HepG2 (cell line): ENCODE data around the gene KIF22. TPM values are rescaled to one million over a fixed set of nuclear protein-coding genes. Genes with fewer than 3 reads are reported as not detected.

Source experiments
- ATAC-seq: fragments of 200-7000 bp; cut with Tn5 transposase; 3 replicates; pipeline ENCODE4 v1.9.1; 2020; ENCODE audit warnings: mild to moderate bottlenecking, moderate library complexity
- BruUV-seq: library from RNA; stranded (reverse); fragments of 400-500 nt; replicated peaks from 2 replicates; lab custom pipeline; 2021; lab: Mats Ljungman, UMichigan
- CTCF ChIA-PET: fragments of 300-600 bp; formaldehyde crosslinking; extraction: SDS; loops from one replicate; lab custom pipeline; 2021; ENCODE audit warnings: low total read pairs, inconsistent platforms, low intra/inter-chr PET ratio; lab: Yijun Ruan, JAX
- POLR2A ChIA-PET: fragments of 350-600 bp; sonication (Branson Sonifier 250); formaldehyde crosslinking; loops from one replicate; lab custom pipeline; 2020; ENCODE audit warnings: antibody characterized with exemption, inconsistent platforms; lab: Yijun Ruan, JAX
- DNase-seq: peaks from one replicate; pipeline ENCODE4 v3.0.0-alpha.2; 2015; ENCODE audit warnings: low spot score
- FAIRE-seq: peaks from 3 replicates; lab custom pipeline; 2011; peaks lifted over from hg19 to GRCh38; lab: Jason Lieb, UNC
- H2AFZ ChIP-seq: one replicate; pipeline ENCODE4 v1.6.1; 2011; ENCODE audit warnings: low read length, inconsistent platforms
- H3K27ac ChIP-seq: fragments of 300-600 bp; 3 replicates; pipeline ENCODE4 v1.8.0; 2011; ENCODE audit warnings: mixed run types, mild to moderate bottlenecking, mixed read lengths, low read length, inconsistent platforms; ENCODE audit not compliant: insufficient read depth; ENCODE audit errors: extremely low read length
- H3K27me3 ChIP-seq, 2 experiments: fragments of 200-600 bp in 1 of 2; 2 replicates in 1 of 2; 3 replicates in 1 of 2; pipeline versions ENCODE4 v1.6.0 to v1.8.0; 2011; ENCODE audit warnings: low read length in 2 of 2, mild to moderate bottlenecking in 2 of 2, moderate library complexity in 2 of 2, inconsistent platforms in 1 of 2; ENCODE audit not compliant: insufficient read depth in 2 of 2, control insufficient read depth in 1 of 2
- H3K36me3 ChIP-seq, 2 experiments: fragments of 200-600 bp in 1 of 2; replicated peaks in 1 of 2; 2 replicates in 1 of 2; 3 replicates in 1 of 2; pipeline versions ENCODE4 v1.5.1 to v1.8.0; 2011; ENCODE audit warnings: low read length in 2 of 2, inconsistent platforms in 1 of 2; ENCODE audit not compliant: insufficient read depth in 2 of 2, control insufficient read depth in 1 of 2
- H3K4me1 ChIP-seq: 2 replicates; pipeline ENCODE4 v1.5.1; 2012; ENCODE audit warnings: low read length, inconsistent platforms; ENCODE audit not compliant: insufficient read depth
- H3K4me2 ChIP-seq: 2 replicates; pipeline ENCODE4 v1.6.0; 2011; ENCODE audit warnings: low read depth, low read length, inconsistent platforms
- H3K4me3 ChIP-seq, 3 experiments: fragments of 200-600 bp in 1 of 3; sonication (generic), shearing (Covaris generic) in 1 of 3; replicated peaks in 1 of 3; 2 replicates each; pipeline ENCODE4 v1.5.1; 2011 to 2016; ENCODE audit warnings: low read length in 3 of 3, inconsistent platforms in 2 of 3, low read depth in 2 of 3, mild to moderate bottlenecking in 2 of 3, control low read depth in 1 of 3, mixed read lengths in 1 of 3; ENCODE audit not compliant: insufficient read depth in 1 of 3
- H3K79me2 ChIP-seq: one replicate; pipeline ENCODE4 v1.6.1; 2011; ENCODE audit warnings: low read length, inconsistent platforms; ENCODE audit not compliant: insufficient read depth
- H3K9ac ChIP-seq: 2 replicates; pipeline ENCODE4 v1.6.0; 2011; ENCODE audit warnings: mild to moderate bottlenecking, low read depth, low read length, inconsistent platforms; ENCODE audit not compliant: insufficient read depth
- H3K9me3 ChIP-seq: 2 replicates; pipeline ENCODE4 v1.5.1; 2012; ENCODE audit warnings: mild to moderate bottlenecking, low read length
- H4K20me1 ChIP-seq: 2 replicates; pipeline ENCODE4 v1.6.0; 2011; ENCODE audit warnings: inconsistent platforms, mild to moderate bottlenecking, low read length, moderate library complexity; ENCODE audit not compliant: insufficient read depth
- AKNA ChIP-seq: sonication (generic); formaldehyde crosslinking; IDR thresholded peaks from 2 replicates; pipeline ENCODE4 v1.4.0; 2020; ENCODE audit warnings: missing genetic modification reagents, borderline replicate concordance
- CREB1 ChIP-seq, 2 experiments: fragments of 450-650 bp in 1 of 2; IDR thresholded peaks; 2 replicates each; pipeline ENCODE4 v1.6.1; 2016 to 2017; ENCODE audit warnings: control low read depth in 1 of 2, mild to moderate bottlenecking in 1 of 2, missing compliant biosample characterization in 1 of 2, missing genetic modification characterization in 1 of 2
- CREBL2 ChIP-seq: sonication (generic); formaldehyde crosslinking; IDR thresholded peaks from 2 replicates; pipeline ENCODE4 v1.8.1; 2023; ENCODE audit warnings: missing genetic modification reagents, mild to moderate bottlenecking, borderline replicate concordance
- NR2C2 ChIP-seq: sonication (generic); formaldehyde crosslinking; IDR thresholded peaks from 2 replicates; pipeline ENCODE4 v1.4.0; 2020; ENCODE audit warnings: missing genetic modification reagents, mild to moderate bottlenecking, moderate library complexity, borderline replicate concordance
- RBM39 ChIP-seq: fragments of 200-400 bp; formaldehyde crosslinking; IDR thresholded peaks from one replicate; pipeline ENCODE4 v1.6.1; 2018; ENCODE audit warnings: antibody characterized with exemption, mild to moderate bottlenecking, low read depth, low read length; ENCODE audit not compliant: poor library complexity, severe bottlenecking
- ZNF12 ChIP-seq: sonication (generic); formaldehyde crosslinking; IDR thresholded peaks from 2 replicates; pipeline ENCODE4 v1.5.0; 2020; ENCODE audit warnings: missing genetic modification reagents
- ZNF558 ChIP-seq: sonication (generic); formaldehyde crosslinking; IDR thresholded peaks from 2 replicates; pipeline ENCODE4 v1.9.0; 2022; ENCODE audit warnings: mild to moderate bottlenecking, missing genetic modification reagents, borderline replicate concordance
- ZNF580 ChIP-seq: IDR thresholded peaks from 2 replicates; pipeline ENCODE4 v1.6.1; 2016; ENCODE audit warnings: low read depth, borderline replicate concordance
- WGBS: methylation state at CpG from one replicate; pipeline ENCODE4 v1.1.6; 2017; ENCODE audit warnings: low lambda C conversion rate; 5-methylcytosine and 5-hydroxymethylcytosine counted together
- in situ Hi-C: cut with HindIII; loops from 2 replicates; pipeline ENCODE4 v1.10.0; 2017; ENCODE audit warnings: low pct_unique_long_range_greater_than_20kb; ENCODE audit not compliant: extremely low pct_ligation_motif_present
- intact Hi-C: fragments of 100-400 bp; cut with micrococcal nuclease; formaldehyde crosslinking; loops from one replicate; pipeline ENCODE4 v1.10.0; 2022; ENCODE audit not compliant: unreplicated experiment
- polyA plus RNA-seq, 8 experiments: library from polyadenylated mRNA; depleted of rRNA in 3 of 8; stranded (reverse) in 7 of 8; unstranded in 1 of 8; fragments of >200 nt; fragmentation: Illumina TruSeq in 4 of 8; extraction: Trizol in 4 of 8; gene quantifications; 2 replicates each; pipeline versions ENCODE4 v1.2.1 to v1.2.3, GENCODE V29; 2011 to 2016; ENCODE audit warnings: low read depth in 4 of 8, missing spikeins in 1 of 8, mixed read lengths in 1 of 8; ENCODE audit not compliant: insufficient read depth in 1 of 8
- total RNA-seq, 5 experiments: library from RNA; depleted of rRNA; stranded (reverse); fragments of >200 nt; fragmentation: Illumina TruSeq; extraction: Trizol; gene quantifications; 2 replicates each; pipeline ENCODE4 v1.2.3, GENCODE V29; 2016; ENCODE audit warnings: low read depth in 1 of 5

The KIF22 gene
- total and polyA plus RNA-seq, 2 of the 13 experiments (the other 11 are each of a cell fraction or from before 2014, with no cell fraction given), result 95.8 to 118 TPM

- H3K4me1 ChIP-seq, result no peaks in the 10 kb centered on the region
- H3K79me2 ChIP-seq, result no peaks in the 10 kb centered on the region
- no peak overlapping the region for H2AFZ ChIP-seq
- BruUV-seq, result no TSS peak
- no peak for FAIRE-seq
- TF ChIP-seq RBM39, result no peak
- no peak for TF ChIP-seq NR2C2 (CRISPR knock-in tag)
- TF ChIP-seq ZNF558, result no peak
- TF ChIP-seq CREBL2 (CRISPR knock-in tag), result no peak
- TF ChIP-seq CREB1 (IDR thresholded peaks at IDR 0.05), result 0 out of 2 replicates have a peak, but pooled peaks have one; percentile 13
- TF ChIP-seq CREB1 (CRISPR knock-in tag; IDR thresholded peaks at IDR 0.05), result no peak
- no peak for TF ChIP-seq ZNF580 (CRISPR knock-in tag)
- TF ChIP-seq ZNF12 (CRISPR knock-in tag), result peak; percentile 91; the same call in 1 of the 2 replicates
- no peak for TF ChIP-seq AKNA (CRISPR knock-in tag)
- no peak overlapping the region for H3K4me3 ChIP-seq
- H3K36me3 ChIP-seq, result peaks cover 3% of the 10 kb centered on the region in 2 experiments; a peak in 1 of 5 replicates
- intact Hi-C loops, result no loop called here
- 80% methylated on average over 3 of the region's 3 CpGs for WGBS
- in situ Hi-C loops, result no loop called here
- no peaks in the 10 kb centered on the region for H3K9me3 ChIP-seq
- ChIA-PET CTCF (no interaction called here), POLR2A (interaction anchor here (0.7 to 5.0 kb wide), 2 partner anchors 44 to 64 kb away, joined by 3 to 37 read pairs; partner anchors contain the start of gene MAZ)
- H3K27ac ChIP-seq, result no peak overlapping the region
- H4K20me1 ChIP-seq, result no peaks in the 10 kb centered on the region
- no peaks in the 10 kb centered on the region for H3K27me3 ChIP-seq
- H3K4me2 ChIP-seq, result no peak overlapping the region
- DNase-seq, result no peak
- ATAC-seq, result no peak
- H3K9ac ChIP-seq, result no peak overlapping the region
Observed at GRCh38 chr16:29850998-29851397, 60.4 kb downstream of the KIF22 start.
